NCI-H446 (cell line): ENCODE measurements around the gene WDR26.
"Not testable (repeated sequence)": the region's sequence is repeated elsewhere in the genome, so short reads cannot be mapped to it uniquely, and the experiment has no call there.

Source experiments
- DNase-seq, 2 experiments: peaks; one replicate each; lab custom pipeline; 2025; lab: John Stamatoyannopoulos, UW

Gene WDR26

GRCh38 chr1:224433701-224434672, 610 bp downstream of the WDR26 start:
- DNase-seq = no peak

DNA sequence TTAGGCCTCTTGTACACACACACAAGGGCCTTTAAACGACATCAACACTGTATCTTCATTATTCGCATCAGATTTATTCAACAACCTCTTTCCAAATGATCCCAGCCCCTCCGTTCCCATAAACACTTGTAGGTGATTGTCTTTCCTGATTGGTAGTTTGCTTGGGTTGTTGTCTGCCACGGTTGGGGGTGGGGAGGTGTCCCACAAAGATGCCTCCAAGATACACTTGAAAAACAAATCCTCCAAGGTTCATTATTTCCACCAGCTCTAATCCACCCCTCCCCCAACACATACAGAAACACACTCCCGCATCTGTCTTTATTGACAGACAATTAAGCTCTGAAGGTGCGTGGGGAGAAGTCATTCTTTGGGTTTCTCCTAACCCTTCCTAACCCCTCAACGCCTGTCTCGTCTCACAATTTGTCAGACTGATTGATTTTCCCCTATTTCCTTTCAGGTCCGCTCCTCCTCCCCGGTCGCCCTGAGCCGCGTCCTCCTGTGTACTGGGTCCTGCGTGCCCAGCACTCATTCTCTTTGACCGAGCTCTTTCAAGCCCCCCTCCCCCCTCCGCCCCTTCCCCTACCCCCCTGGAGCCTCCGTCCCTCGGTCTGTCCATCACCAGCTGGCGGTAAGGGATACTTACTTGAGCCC, 1.4 kb downstream of the WDR26 start:
- DNase-seq = peak in 1 of 2 experiments; percentile 11

DNA sequence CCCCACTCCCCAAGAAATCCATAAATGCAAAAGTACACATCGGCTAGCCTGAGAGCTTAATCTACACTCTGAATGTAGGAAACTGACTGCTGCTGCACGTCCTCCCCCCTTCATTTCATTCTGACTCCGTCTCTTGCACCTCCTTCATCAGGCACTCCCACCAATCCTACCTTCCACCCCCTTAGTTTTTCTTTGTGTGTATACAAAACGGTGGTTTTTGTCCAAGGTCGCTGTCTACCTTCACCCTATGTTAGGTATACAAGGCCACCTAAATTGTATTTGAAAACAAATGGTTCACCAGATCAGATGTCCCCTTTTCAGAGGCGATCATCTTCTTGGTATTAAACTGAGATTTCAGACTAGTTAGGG, 1.9 kb downstream of the WDR26 start:
- no peak for DNase-seq

GRCh38 chr1:224432146-224432545, 2.5 kb downstream of the WDR26 start:
- DNase-seq = no peak

GRCh38 chr1:224431726-224432125, 2.9 kb downstream of the WDR26 start:
- DNase-seq = no peak

DNA sequence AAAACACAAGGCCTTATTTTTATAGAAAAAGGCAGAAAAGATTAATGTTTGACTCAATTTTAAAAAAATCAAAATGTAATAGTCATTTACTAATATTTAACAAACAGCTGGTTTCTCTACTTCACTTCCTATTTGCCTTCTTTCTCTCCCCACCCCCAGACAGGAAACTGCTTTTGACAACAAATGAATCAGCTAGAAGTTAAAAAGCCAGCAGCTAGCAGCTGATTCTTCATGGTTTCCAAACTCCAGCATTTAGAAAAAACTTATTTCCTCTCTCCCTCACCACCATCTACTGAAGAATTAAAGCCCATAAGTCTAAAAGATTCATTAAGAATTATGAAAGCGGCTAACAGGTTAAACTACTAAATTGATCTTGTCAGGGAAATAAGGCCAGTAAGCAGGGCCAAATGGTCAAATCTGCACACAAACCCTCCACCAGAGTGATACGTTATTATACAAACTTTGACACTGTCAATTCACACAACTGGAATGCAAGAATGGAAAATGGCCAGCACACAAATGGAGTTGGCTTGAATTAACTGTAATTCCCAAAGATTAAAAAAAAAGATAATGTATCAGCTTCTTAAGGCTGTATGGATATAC, 4.0 kb downstream of the WDR26 start:
- DNase-seq = no peak

- DNase-seq = no peak
Measured at GRCh38 chr1:224429616-224430326, 4.8 kb downstream of the WDR26 start.

DNA sequence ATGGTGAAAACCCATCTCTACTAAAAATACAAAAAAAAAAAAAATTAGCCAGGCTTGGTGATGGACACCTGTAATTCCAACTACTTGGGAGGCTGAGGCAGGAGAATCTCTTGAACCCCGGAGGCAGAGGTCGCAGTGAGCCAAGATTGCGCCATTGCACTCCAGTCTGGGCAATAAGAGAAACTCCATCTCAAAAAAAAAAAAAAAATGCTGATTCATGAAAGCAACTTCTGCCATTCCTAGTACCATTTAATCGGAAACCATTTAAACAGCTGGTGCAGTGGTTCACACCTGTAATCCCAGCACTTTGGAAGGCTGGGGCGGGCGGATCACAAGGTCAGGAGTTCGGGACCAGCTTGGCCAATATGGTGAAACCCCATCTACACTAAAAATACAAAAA, 5.9 kb downstream of the WDR26 start:
- DNase-seq = not testable (repeated sequence)

GRCh38 chr1:224427346-224427745, 7.3 kb downstream of the WDR26 start:
- DNase-seq = no peak

DNA sequence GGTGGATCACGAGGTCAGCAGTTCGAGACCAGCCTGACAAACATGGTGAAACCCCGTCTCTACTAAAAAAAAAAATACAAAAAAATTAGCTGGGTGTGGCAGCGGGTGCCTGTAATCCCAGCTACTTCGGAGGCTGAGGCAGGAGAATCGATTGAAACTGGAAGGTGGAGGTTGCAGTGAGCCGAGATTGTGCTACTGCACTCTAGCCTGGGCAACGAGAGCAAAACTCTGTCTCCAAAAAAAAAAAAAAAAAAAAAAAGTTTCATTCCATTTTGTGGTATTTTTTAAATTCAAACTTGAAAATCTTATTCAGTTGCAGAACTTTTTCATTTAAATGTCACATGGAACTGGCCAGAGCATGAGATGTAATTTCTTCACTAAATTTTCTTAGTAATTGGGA, 7.7 kb downstream of the WDR26 start:
- not testable (repeated sequence) for DNase-seq

DNA sequence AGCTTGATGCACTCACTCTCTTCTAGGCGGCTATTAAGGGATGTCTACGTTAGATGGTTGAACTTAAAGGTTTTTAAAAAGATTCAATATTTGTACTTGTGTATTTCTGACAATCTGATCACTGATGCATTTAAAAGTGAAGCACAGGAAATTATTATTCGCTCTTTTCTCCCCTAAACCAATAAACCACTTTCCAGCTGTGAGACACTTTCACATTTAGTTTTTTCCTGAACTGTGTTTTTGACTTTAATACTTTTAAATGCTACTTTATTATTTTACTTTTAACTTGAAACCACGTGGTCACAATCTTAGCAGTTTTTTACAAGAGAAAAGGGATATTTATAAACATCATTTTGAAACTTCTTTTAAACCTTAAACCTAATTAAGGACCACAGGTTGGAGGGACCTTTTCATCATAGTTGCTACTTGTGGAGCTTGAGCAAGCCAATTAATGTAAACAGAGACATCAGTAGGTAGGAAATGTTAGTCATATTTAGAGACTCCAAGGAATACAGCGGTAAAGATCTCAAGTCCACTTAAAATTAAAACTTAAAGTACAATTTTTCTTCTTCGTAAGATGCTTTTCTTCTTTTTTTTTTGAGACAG, 9.2 kb downstream of the WDR26 start:
- DNase-seq = no peak

DNA sequence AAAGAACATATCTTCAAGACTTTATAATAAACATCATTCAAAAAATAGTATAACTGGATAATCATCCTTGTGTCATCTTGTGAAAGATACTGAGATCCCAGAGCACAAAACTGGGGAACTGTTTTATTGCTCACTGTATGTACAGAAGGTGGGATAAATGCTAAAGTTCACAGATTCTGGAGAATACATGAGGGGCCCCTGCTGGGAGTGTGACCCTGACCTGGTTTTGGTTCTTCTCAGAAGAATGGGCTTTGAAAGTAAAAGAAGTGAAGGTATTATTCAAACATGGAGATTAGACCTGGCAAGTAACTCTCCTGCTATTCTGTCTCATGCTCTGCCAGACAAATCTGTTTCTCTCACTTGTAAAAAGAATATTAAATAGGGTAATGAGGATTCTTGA, 14.5 kb downstream of the WDR26 start:
- DNase-seq = no peak

DNA sequence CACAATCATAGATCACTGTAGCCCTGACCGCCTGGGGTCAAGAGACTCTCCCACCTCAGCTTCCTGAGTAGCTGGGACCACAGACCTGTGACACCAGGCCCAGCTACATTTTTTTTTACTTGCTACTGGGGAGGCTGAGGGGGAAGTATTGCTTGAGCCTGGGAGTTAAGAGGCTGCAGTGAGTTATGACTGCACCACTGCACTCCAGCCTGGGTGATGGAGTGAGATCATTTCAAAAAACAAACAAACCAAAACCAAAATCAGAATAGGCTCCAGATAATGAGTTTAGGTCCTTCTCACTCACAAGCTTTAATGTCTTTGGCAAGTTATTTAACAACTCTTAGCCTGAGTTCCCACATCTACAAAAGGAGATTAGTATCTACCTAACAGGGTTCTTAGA, 22.8 kb downstream of the WDR26 start:
- no peak for DNase-seq

- DNase-seq = no peak
Measured at GRCh38 chr1:224408294-224408590, 26.4 kb downstream of the WDR26 start.

- DNase-seq = no peak
Measured at GRCh38 chr1:224407571-224408293, 26.9 kb downstream of the WDR26 start.

GRCh38 chr1:224406216-224406615, 28.4 kb downstream of the WDR26 start:
- no peak for DNase-seq

DNA sequence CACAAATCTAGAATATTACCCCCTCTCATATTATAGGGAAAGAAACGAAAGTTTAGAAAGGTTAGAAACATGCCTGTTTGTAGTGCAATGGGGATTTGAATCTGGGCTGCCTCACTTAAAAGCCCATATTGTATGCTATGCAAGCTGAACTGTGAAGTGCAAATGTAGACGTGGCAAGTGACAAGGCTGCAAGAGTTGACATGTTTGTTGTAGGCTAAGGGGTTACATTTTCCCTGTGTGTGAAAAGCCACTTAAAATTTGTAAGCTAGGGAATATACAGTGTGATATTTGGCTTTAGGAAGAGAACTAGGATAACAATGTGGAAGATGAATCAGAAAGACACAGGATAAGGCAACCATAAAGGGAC, 29.0 kb downstream of the WDR26 start:
- DNase-seq = no peak

- DNase-seq = no peak
Measured at GRCh38 chr1:224404916-224405603, 29.5 kb downstream of the WDR26 start.

DNA sequence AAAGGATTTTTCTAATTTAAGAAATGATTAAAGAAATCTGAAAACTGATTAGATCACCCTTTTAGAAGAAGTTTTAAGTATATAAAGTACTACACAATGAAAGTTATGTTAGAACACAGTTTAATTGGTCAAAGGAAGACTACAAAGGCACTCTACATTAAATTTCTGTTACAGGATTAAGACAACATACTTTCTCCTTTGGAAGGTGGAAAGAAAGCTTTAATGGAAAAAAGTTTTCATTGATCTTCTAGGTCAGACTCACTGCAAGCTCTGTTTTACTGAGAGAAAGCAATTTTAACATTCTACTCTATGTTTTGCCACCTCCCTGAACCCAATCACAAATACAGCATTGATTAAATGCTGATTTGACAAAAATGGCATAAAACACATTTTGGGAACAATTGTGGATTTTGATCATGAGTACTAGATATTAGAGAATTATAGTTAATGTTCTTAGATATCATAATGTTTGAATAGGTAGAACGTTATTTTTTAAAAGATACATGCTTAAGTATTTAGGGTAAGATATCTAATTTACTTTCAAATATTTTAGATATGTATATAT, 32.0 kb downstream of the WDR26 start:
- DNase-seq = no peak

DNA sequence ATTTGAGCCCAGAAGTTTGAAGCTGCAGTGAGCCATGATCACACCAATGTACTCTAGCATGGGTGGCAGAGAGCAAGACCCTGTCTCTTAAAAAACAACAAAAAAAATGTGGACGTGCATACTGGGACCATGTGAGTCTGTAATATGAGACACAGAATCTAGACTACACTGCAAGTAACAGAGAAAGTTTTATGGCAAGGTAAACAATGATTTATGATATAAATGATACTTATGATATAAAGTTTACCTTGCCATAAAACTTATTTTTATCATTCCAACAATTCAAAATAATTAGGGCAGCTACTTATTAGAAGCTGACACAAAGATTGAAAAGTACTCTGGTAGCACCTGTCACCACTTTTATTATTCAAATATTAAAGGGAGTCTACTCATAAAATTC, 34.7 kb downstream of the WDR26 start:
- DNase-seq = no peak

GRCh38 chr1:224393294-224393693, 41.3 kb downstream of the WDR26 start:
- no peak for DNase-seq
